DND-41 (cell line): ENCODE results near the gene PP2D1.
"Not testable (repeated sequence)": the region's sequence is repeated elsewhere in the genome, so short reads cannot be mapped to it uniquely, and the experiment has no call there.

Experiments
- ATAC-seq: fragments of 200-7000 bp; cut with Tn5 transposase; 3 replicates; pipeline ENCODE4 v1.9.1; 2021; ENCODE audit warnings: low read depth; ENCODE audit not compliant: insufficient read depth
- DNase-seq: peaks from one replicate; pipeline ENCODE4 v3.0.0-alpha.2; 2020
- H2AFZ ChIP-seq: 2 replicates; pipeline ENCODE4 v1.6.0; 2012; ENCODE audit warnings: low read depth, low read length
- H3K27ac ChIP-seq: 2 replicates; pipeline ENCODE4 v1.5.1; 2012; ENCODE audit warnings: low read length, inconsistent platforms
- H3K27me3 ChIP-seq: fragments of 200-600 bp; sonication (generic); 2 replicates; pipeline ENCODE4 v1.6.0; 2012; ENCODE audit warnings: low read length, mild to moderate bottlenecking, inconsistent platforms; ENCODE audit not compliant: insufficient read depth, poor library complexity
- H3K36me3 ChIP-seq: 2 replicates; pipeline ENCODE4 v1.5.1; 2012; ENCODE audit warnings: low read length, inconsistent platforms; ENCODE audit not compliant: insufficient read depth
- H3K4me1 ChIP-seq: 2 replicates; pipeline ENCODE4 v1.5.1; 2012; ENCODE audit warnings: mild to moderate bottlenecking, low read length; ENCODE audit not compliant: insufficient read depth
- H3K4me2 ChIP-seq: 2 replicates; pipeline ENCODE4 v1.6.0; 2012; ENCODE audit warnings: mild to moderate bottlenecking, moderate library complexity, low read length, inconsistent platforms; ENCODE audit not compliant: insufficient read depth
- H3K4me3 ChIP-seq, 2 experiments: fragments of 200-600 bp in 1 of 2; shearing (Covaris generic) in 1 of 2; 2 replicates each; pipeline ENCODE4 v1.5.1; 2012 to 2016; ENCODE audit warnings: inconsistent platforms in 2 of 2, low read length in 2 of 2, mild to moderate bottlenecking in 2 of 2, low read depth in 1 of 2, moderate library complexity in 1 of 2
- H3K79me2 ChIP-seq: 2 replicates; pipeline ENCODE4 v1.6.0; 2012; ENCODE audit warnings: low read length, inconsistent platforms; ENCODE audit not compliant: insufficient read depth
- H3K9ac ChIP-seq: 2 replicates; pipeline ENCODE4 v1.6.0; 2012; ENCODE audit warnings: low read depth, mild to moderate bottlenecking, inconsistent platforms, low read length, moderate library complexity
- H3K9me3 ChIP-seq: 2 replicates; pipeline ENCODE4 v1.5.1; 2012; ENCODE audit warnings: low read length, moderate library complexity, mild to moderate bottlenecking, inconsistent platforms; ENCODE audit not compliant: insufficient read depth, severe bottlenecking
- H4K20me1 ChIP-seq: 2 replicates; pipeline ENCODE4 v1.6.0; 2012; ENCODE audit warnings: low read length; ENCODE audit not compliant: insufficient read depth
- EZH2 ChIP-seq: IDR thresholded peaks from 3 replicates; pipeline ENCODE4 v1.6.1; 2012; ENCODE audit warnings: borderline replicate concordance, low read depth, mild to moderate bottlenecking, moderate library complexity, low read length, inconsistent platforms; ENCODE audit not compliant: severe bottlenecking
- TF ChIP-seq, protein P1 (sequence below): IDR thresholded peaks from 2 replicates; pipeline ENCODE4 v1.5.1; 2012; ENCODE audit warnings: borderline replicate concordance, low read length, moderate library complexity, mild to moderate bottlenecking; ENCODE audit not compliant: poor library complexity, severe bottlenecking; ENCODE audit errors: extremely low read depth

PP2D1 gene

GRCh38 chr3:20023623-20024405 is 11.8 kb upstream of the PP2D1 start:
- H3K9ac ChIP-seq, result no peak overlapping the region
- H2AFZ ChIP-seq, result no peak overlapping the region
- peak; percentile 54; the same call in 2 of the 3 replicates for ATAC-seq
- H3K27me3 ChIP-seq, result no peaks in the 10 kb centered on the region
- no peaks in the 10 kb centered on the region for H3K9me3 ChIP-seq
- no peak for DNase-seq
- no peaks in the 10 kb centered on the region for H3K79me2 ChIP-seq
- H3K4me1 ChIP-seq, result no peaks in the 10 kb centered on the region
- no peak overlapping the region for H3K4me2 ChIP-seq
- H3K4me3 ChIP-seq, result no peak overlapping the region
- TF ChIP-seq, protein P1, sequence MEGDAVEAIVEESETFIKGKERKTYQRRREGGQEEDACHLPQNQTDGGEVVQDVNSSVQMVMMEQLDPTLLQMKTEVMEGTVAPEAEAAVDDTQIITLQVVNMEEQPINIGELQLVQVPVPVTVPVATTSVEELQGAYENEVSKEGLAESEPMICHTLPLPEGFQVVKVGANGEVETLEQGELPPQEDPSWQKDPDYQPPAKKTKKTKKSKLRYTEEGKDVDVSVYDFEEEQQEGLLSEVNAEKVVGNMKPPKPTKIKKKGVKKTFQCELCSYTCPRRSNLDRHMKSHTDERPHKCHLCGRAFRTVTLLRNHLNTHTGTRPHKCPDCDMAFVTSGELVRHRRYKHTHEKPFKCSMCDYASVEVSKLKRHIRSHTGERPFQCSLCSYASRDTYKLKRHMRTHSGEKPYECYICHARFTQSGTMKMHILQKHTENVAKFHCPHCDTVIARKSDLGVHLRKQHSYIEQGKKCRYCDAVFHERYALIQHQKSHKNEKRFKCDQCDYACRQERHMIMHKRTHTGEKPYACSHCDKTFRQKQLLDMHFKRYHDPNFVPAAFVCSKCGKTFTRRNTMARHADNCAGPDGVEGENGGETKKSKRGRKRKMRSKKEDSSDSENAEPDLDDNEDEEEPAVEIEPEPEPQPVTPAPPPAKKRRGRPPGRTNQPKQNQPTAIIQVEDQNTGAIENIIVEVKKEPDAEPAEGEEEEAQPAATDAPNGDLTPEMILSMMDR, result no peak
- no peak for TF ChIP-seq EZH2
- no peak overlapping the region for H3K27ac ChIP-seq
- no peaks in the 10 kb centered on the region for H4K20me1 ChIP-seq
- no peaks in the 10 kb centered on the region for H3K36me3 ChIP-seq

GRCh38 chr3:20022954-20023622 is 11.0 kb upstream of the PP2D1 start:
- H3K79me2 ChIP-seq, result no peaks in the 10 kb centered on the region
- no peaks in the 10 kb centered on the region for H4K20me1 ChIP-seq
- no peak overlapping the region for H3K4me3 ChIP-seq
- no peaks in the 10 kb centered on the region for H3K36me3 ChIP-seq
- DNase-seq (no peak), ATAC-seq (no peak)
- no peaks in the 10 kb centered on the region for H3K27me3 ChIP-seq
- no peaks in the 10 kb centered on the region for H3K4me1 ChIP-seq
- H3K4me2 ChIP-seq, result no peak overlapping the region
- TF ChIP-seq, protein P1, result no peak
- no peak for TF ChIP-seq EZH2
- H3K9ac ChIP-seq, result no peak overlapping the region
- H2AFZ ChIP-seq, result no peak overlapping the region
- no peaks in the 10 kb centered on the region for H3K9me3 ChIP-seq
- H3K27ac ChIP-seq, result no peak overlapping the region

DNA sequence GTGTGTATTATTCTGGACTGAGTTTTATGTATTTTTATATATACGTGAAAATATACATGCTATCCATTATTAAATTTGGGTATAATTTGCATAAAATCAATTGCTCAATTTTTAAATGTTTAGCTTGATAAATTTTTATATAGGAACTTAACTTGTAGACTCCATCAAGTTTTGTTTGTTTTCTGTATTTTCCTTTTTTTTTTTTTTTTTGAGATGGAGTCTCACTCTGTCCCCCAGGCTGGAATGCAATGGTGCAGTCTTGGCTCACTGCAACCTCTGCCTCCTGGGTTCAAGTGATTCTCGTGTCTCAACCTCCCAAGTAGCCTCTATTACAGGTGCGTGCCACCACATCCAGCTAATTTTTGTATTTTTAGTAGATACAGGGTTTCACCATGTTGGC is 4.0 kb upstream of the PP2D1 start:
- H3K9ac ChIP-seq, H2AFZ ChIP-seq, H4K20me1 ChIP-seq, H3K27me3 ChIP-seq, DNase-seq, H3K4me1 ChIP-seq, H3K4me3 ChIP-seq, H3K9me3 ChIP-seq, ATAC-seq, H3K79me2 ChIP-seq, H3K27ac ChIP-seq, H3K36me3 ChIP-seq, H3K4me2 ChIP-seq: not testable (repeated sequence)

DNA sequence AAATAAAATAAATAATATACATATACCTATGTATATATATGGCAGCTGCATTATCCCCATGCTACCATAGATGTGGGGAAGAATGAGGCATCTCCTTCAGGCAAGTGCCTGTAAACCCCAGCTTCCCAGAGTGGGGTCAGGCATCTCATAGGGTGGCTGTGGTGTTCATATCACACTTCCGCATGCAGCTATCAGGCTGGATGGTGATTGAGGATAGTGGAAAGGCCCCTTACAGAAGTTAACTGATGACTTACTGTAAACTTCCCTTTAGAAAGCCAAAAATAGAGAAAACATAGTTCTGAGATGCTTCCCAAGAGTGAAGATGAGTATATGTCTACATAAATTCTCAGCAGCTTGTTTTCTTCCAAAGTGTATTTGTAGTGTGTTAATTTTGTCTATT is 3.5 kb upstream of the PP2D1 start:
- Histone ChIP-seq H3K27ac (no peak overlapping the region), H3K27me3 (no peaks in the 10 kb centered on the region), H3K4me3 (no peak overlapping the region), H2AFZ (no peak overlapping the region), H3K36me3 (no peaks in the 10 kb centered on the region), H3K79me2 (no peaks in the 10 kb centered on the region), H4K20me1 (no peaks in the 10 kb centered on the region), H3K9me3 (no peaks in the 10 kb centered on the region), H3K4me2 (no peak overlapping the region), H3K9ac (no peak overlapping the region), H3K4me1 (no peaks in the 10 kb centered on the region)
- TF ChIP-seq, protein P1, result no peak
- no peak for TF ChIP-seq EZH2
- no peak for DNase-seq
- no peak for ATAC-seq
